ENCODE results near the gene TPBGL.
A peak's percentile ranks its signal among the peaks of the same experiment; 100 is the strongest.

The TPBGL gene

DNA sequence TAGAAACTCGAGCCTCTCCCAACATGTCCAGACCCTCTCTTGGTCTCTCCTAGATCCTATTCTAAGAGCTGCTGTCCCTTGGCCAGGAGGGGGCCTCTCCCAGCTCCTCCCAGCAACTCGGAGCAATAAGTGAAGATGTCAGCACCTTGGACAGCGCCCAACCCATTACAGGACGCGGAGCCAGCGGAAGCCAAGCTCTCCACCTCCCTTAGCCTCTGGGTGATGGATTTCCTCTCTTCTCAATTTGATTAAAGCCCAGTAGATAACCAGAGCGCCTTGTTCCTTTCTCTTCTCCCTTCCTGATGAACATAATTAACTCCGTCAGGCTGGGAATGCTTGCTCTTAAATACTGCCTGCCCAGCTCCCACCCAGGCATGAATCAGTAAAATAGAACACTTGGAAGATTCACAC, 26.2 kb upstream of the TPBGL start:
- DNase-seq, result peak; percentile 78

DNA sequence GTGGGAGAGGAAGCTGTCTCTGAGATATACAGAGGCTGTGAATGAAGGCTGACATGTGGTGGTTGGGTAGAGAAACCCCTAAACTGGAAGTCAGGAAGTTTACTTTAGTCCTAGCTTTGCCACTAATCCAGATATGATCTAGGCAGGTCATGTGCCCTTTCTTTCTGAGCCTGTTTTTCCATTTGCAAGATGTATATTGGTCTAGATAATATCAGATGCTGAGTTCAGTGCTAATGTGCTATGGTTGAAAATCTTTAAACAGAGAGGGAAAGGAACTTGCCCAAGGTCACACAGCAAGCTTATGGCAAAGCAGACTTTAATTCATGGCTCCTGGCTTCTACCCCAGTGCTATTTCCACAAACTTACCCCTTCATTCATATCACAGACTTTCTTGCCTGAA, 25.7 kb upstream of the TPBGL start:
- no peak for DNase-seq

GRCh38 chr11:75219869-75220268, 20.7 kb upstream of the TPBGL start:
- no peak for DNase-seq

DNA sequence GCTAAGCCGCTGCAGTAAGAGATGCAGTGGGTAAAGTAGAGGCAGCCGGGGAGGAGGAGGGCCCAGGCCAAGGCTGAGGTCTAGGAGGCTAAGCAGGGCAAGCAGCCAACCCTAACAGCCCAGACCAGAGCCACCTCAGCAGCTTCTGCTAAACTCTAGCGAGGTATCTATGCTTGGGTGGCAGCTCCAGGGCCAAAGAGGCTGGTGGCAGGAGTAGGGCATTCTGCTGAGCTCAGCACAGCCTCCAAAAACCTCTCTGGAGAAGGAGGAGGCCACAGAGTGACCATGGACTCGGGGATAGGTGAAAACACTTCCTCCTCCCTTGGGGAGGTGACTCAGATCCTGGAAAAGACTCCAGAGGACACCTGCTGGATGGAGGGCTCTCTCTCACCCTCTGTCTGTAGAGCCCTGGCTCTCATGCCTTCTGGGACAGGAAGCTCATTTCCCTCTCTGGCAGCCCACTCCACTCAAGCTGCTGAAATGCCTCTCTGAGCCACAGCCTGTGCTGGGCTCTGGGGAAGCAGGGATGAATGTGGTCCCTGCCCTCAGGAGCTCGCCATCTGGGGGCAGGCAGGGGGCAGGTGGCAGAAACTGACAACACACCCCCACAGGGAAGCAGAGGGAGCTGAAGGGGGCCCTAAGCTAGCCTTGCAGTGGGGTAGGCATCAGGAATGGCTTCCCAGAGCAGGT, 16.5 kb upstream of the TPBGL start:
- no peak for DNase-seq

GRCh38 chr11:75225794-75226193, 14.8 kb upstream of the TPBGL start:
- no peak for DNase-seq

GRCh38 chr11:75229466-75229865, 11.1 kb upstream of the TPBGL start:
- DNase-seq, result no peak

DNA sequence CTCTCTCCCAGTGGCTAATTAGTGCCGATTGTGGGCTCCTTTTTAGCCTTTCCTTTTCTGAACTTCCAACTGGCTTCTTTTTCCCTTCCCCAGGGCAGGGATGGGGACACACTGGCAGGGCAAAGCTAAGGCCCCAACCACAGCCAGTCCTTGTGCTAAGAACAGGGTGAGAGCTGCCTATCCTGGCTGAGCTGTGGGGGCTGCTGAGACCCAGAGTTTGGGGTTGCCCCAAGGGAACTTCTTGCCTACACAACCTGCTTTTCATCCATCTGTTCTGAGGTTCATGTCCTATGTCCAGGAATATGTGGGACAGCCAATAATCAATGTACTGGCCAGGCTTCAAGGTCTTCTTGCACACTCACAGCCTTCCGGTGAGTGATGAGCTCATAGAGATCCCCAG, 10.0 kb upstream of the TPBGL start:
- no peak for DNase-seq

DNA sequence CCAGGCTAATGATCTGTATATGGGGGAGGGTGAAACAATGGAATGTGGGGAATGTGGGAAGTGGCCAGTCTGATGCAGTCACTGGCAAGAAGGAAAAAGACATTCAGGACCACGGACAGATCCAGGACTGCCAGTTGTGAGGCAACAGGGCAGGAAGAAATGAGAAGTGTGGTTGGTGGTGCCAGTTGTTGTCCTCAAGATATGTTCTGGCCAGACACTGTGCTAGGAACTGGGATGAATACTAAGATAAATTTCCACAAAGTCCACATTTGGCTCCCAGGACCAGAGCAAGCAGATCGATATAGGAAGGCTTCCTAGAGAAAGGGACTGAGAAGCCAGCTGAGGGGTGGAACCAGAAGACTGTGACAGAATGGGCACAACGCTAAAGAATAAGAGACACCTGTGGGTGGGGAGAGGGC, 6.8 kb upstream of the TPBGL start:
- DNase-seq, result peak; percentile 66

- DNase-seq, result peak; percentile 50
Observed at GRCh38 chr11:75236062-75236461, 4.5 kb upstream of the TPBGL start.

GRCh38 chr11:75237050-75237449, 3.5 kb upstream of the TPBGL start:
- DNase-seq, result no peak

- DNase-seq, result no peak
Observed at GRCh38 chr11:75238595-75239440, 1.8 kb upstream of the TPBGL start.

DNA sequence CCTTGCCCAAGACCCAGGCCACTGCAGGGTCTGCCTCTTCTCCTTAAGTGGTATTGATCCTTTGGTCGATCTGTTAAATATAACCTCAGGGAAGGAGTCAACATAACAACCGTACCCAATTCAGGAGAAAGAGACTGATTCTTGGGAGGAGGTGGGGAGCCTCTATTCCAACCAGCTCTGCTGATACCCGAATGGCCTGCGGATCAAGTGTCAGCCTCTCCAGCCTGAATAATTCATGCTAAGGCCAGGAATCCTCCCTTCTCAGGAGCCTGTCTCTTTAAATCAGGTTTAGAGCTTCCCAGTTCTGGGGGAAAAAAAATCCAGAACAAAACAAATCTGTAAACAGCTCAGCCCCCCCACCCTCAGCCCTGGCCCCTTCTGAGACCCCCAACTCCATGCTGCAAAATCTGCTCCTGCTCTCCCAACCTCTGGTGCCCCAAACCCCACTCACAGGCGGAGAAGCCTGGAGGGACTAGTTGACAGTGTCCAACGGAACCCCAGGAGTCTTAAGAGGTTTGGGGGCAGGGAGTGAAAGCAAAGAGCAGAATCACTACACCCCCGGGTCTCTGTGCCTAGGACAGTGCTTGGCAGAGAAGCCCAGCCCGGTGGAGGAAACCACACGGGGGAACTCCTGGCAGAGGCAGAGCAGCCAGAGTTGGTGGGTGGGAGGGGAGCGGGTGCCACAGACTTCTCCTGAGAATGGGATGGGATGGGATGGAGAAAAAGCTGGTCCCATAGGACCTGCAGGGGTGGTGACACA, 863 bp upstream of the TPBGL start:
- DNase-seq, result no peak

DNA sequence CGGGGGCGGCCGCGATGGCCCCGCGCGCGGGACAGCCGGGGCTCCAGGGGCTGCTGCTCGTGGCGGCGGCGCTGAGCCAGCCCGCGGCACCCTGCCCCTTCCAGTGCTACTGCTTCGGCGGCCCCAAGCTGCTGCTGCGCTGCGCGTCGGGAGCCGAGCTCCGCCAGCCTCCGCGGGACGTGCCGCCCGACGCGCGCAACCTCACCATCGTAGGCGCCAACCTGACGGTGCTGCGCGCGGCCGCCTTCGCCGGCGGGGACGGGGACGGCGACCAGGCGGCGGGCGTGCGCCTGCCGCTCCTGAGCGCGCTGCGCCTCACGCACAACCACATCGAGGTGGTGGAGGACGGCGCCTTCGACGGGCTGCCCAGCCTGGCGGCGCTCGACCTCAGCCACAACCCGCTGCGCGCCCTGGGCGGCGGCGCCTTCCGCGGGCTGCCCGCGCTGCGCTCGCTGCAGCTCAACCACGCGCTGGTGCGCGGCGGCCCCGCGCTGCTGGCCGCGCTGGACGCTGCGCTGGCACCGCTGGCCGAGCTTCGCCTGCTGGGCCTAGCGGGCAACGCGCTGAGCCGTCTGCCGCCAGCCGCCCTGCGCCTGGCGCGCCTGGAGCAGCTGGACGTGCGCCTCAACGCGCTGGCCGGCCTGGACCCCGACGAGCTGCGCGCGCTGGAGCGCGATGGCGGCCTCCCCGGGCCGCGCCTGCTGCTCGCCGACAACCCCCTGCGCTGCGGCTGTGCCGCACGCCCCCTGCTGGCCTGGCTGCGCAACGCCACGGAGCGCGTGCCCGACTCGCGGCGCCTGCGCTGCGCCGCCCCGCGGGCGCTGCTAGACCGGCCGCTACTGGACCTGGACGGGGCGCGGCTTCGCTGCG, 697 bp downstream of the TPBGL start:
- DNase-seq, result peak; percentile 80

DNA sequence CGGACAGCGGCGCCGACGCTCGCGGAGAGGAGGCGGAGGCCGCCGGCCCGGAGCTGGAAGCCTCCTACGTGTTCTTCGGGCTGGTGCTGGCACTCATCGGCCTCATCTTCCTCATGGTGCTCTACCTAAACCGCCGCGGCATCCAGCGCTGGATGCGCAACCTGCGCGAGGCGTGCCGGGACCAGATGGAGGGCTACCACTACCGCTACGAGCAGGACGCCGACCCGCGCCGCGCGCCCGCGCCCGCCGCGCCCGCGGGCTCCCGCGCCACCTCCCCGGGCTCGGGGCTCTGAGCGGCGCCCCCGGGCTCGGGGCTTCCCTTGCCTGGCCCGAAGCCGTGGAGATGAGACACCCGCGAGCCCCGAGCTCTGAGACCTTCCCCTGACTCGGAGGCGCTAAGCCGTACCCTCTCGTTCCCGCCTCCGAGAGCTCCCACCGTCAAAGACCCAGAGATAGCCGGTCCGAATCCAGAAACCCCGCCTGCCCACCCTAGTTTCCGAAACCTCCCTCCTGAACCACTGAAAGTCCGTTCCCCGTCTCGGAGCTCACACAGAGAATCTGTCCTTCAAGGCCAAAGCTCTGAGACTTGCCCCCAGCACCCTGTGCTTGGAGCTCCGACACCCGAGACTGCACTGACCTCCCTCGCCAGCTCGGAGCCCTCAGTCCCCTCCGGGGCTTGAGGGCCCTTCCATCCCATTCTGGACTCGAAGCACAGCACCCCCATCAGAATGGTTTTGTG, 1.5 kb downstream of the TPBGL start:
- no peak for DNase-seq

- DNase-seq, result no peak
Observed at GRCh38 chr11:75242722-75243600, 2.4 kb downstream of the TPBGL start.

- DNase-seq, result no peak
Observed at GRCh38 chr11:75244052-75244814, 3.7 kb downstream of the TPBGL start.

GRCh38 chr11:75245356-75246005, 4.9 kb downstream of the TPBGL start:
- no peak for DNase-seq

GRCh38 chr11:75246006-75246670, 5.6 kb downstream of the TPBGL start:
- no peak for DNase-seq
